Islet of Langerhans (tissue), 1 donor: Measurements from ENCODE around the gene UGGT2.
"Not testable (repeated sequence)": the region's sequence is repeated elsewhere in the genome, so short reads cannot be mapped to it uniquely, and the experiment has no call there.

Experiments
- FAIRE-seq: peaks from one replicate; lab custom pipeline; 2011; peaks lifted over from hg19 to GRCh38; lab: Jason Lieb, UNC

Gene UGGT2

GRCh38 chr13:96051491-96051890 is 1.7 kb downstream of the UGGT2 start:
- not testable (repeated sequence) for FAIRE-seq

GRCh38 chr13:96050955-96051354 is 2.2 kb downstream of the UGGT2 start:
- FAIRE-seq: not testable (repeated sequence)

DNA sequence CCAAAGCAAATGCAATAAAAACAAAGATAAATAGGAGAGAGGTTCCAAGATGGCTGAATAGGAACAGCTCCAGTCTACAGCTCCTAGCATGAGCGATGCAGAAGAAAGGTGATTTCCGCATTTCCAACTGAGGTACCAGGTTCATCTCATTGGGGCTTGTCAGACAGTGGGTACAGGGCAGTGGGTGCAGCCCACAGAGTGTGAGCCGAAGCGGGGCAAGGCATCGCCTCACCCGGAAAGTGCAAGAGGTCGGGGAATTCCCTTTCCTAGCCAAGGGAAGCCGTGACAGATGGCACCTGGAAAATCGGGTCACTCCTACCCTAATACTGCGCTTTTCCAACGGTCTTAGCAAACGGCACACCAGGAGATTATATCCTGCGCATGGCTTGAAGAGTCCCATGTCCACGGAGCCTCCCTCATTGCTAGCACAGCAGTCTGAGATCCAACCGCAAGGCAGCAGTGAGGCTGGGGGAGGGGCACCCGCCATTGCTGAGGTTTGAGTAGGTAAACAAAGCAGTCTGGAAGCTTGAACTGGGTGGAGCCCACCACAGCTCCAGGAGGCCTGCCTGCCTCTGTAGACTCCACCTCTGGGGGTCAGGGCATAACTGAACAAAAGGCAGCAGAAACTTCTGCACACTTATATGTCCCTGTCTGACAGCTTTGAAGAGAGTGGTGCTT is 6.6 kb downstream of the UGGT2 start:
- FAIRE-seq: not testable (repeated sequence)

- FAIRE-seq: no peak
Observed at GRCh38 chr13:96044238-96044637, 9.0 kb downstream of the UGGT2 start.

GRCh38 chr13:96041326-96042110 is 11.7 kb downstream of the UGGT2 start:
- FAIRE-seq: no peak

GRCh38 chr13:96036515-96036914 is 16.7 kb downstream of the UGGT2 start:
- no peak for FAIRE-seq

- no peak for FAIRE-seq
Observed at GRCh38 chr13:96034662-96035061, 18.5 kb downstream of the UGGT2 start.

GRCh38 chr13:96033220-96034015 is 19.8 kb downstream of the UGGT2 start:
- no peak for FAIRE-seq

GRCh38 chr13:96032717-96033116 is 20.5 kb downstream of the UGGT2 start:
- FAIRE-seq: no peak

DNA sequence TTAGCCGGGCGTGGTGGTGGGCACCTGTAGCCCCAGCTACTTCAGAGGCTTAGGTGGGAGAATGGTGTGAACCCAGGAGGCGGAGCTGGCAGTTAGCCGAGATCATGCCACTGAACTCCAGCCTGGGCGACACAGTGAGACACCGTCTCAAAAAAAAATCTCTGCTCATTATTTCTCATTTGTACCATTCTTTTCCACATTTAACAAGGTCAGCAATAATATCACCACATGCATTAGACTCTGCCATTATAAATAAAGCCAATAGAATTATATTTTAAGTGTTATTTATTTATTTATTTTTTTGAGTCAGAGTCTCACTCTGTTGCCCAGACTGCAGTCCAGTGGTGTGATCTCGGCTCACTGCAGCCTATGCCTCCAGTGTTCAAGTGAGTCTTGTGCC is 24.2 kb downstream of the UGGT2 start:
- FAIRE-seq: no peak

- FAIRE-seq: no peak
Observed at GRCh38 chr13:96027496-96027895, 25.7 kb downstream of the UGGT2 start.

DNA sequence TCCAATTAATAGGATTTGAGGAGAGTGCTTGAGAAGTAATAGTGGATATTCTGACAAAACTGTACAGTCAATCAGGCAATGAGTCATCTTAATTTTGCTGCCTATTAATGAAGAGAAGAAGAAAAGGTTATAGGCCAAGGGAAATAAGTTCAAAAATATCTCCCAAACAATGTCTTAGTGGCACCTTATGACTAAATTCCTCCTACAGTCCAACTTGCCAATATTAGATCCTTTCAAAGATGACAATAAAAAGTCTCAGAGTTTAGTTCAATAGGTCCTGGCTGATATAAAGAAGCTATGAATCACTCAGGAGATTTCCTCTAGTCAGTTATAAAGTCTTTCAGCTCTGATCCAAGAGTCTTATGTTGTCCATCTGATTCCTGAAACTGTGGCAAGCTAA is 27.9 kb downstream of the UGGT2 start:
- FAIRE-seq: no peak

DNA sequence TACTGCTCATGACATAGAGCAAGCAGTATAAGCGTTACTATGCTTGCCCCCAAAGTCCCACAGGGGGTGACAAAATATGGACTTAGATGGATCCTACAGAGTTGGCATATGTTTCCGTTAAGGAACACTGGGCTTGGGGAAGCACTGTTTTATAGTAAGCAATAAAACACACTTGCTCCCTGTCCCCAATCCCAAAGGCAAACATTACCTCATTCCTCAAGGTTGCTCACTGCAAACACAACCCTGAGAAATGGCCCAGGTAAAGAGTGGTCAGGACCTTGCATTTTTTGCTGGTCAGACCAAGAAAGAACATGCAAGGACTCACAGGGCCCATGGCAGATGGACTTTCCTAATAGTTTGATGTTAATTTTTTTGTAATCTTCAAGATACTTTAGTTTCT is 32.3 kb downstream of the UGGT2 start:
- FAIRE-seq: no peak

GRCh38 chr13:96020155-96020575 is 33.0 kb downstream of the UGGT2 start:
- FAIRE-seq: peak; percentile 99

GRCh38 chr13:96018135-96018534 is 35.1 kb downstream of the UGGT2 start:
- no peak for FAIRE-seq

GRCh38 chr13:96011291-96011872 is 41.8 kb downstream of the UGGT2 start:
- no peak for FAIRE-seq

DNA sequence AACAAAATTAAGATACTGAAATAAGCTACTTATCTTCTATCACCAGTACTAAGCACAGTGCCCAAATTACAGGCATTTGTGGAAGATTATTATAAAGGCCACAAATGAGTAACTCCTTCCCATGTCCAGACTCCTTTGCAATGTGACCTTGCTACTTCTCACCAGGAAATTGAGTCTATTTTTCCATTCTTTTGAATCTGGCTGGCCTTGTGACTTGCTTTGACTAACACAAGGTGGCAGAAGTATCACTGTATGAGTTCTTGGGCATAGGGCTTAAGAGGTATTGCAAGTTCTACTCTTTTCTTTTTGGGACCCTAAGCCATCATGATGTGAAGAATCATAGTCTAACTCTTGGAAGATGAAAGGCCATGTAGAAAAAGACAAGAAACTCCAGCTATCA is 49.9 kb downstream of the UGGT2 start:
- FAIRE-seq: no peak

DNA sequence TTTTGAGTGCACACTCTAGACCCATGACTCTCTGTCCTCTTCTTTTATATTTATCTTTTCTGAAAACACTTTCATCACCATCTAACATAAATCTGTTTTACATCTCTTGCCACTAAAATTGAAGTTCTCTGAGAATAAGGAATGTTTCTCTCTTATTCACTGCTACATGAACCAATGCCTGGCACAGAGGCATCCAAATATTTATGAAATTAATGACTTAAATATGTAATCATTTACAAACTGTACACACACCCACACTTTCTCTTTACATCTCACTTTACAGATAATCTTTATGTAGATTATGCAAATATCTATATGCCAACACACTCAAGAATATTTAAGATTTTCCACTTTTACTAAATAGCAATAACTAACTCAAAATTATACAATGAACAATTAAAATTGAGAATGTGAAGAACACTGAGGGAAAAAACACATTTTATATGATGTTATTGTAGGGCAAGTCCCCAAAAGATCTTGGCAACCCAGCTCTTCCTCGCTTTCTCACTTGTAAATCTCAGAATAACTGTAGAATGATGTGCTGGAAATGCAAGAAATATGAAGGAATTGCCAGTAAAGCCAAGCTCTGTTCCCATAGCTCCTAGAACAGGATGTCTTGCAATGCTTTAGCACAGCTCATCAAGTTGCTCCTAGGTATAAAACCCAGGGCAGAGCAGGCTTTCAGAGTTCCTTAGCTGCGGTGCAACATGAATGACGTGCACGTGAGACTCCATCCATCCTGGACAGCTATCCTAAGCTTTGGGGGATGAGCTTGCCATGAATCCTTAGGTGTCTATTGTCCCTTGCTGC is 50.7 kb downstream of the UGGT2 start:
- FAIRE-seq: no peak

DNA sequence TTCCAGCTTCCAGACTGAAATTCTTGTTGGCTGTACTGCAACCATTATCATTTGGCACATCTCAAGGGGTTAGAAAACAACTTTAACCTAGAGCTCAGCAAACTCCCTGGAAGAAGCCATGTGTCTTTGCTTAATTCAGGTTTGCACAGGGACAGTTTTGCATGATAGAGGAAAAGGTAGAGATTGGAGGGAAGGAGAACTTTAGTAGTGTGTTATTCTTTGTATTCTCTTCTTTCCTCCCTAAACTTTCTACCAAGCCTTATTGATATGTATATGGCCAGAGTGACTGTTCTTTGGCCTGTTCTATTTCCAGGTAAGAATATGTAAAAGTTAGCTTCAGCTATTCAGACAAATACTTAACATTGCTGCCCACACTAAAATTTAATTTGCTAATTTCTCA is 53.1 kb downstream of the UGGT2 start:
- no peak for FAIRE-seq

DNA sequence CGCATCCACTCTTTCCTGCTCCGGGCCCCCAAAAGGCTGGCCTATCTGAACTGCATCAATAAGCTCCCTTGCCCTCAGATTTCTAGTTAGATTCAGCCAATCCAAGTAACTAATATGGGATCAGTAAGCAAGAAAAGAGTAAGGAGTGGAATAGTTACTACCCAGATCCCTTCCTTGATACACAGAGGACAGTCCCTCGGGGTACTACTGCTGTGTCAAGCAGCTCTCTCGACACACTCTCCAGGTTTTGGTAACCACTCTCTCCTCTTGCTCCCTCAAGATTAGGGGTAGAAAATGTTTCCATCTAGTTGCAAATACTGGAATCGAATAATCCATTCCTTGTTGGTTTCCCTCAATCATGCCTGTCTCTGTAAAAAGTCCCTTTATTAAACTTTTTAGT is 65.4 kb downstream of the UGGT2 start:
- no peak for FAIRE-seq

DNA sequence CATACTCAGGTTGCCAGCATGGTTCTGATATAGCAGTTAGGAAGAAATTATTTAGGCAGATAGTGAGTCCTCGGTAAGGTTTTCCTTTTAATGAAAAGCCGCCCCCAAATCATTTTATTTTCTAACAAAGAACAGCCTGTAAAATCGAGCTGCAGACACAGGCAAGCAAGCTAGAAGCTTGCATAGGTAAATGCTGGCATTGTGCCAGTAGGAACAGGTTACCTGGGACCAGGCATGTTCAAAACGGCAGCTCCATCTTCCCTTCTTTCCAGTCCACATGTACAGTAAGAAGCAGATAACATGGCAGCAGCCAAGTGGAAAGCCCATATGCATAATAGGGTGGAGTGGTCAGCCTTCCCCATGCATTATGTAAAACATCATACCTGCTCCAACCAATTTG is 71.1 kb downstream of the UGGT2 start:
- FAIRE-seq: no peak

GRCh38 chr13:95972651-95973050 is 80.5 kb downstream of the UGGT2 start:
- not testable (repeated sequence) for FAIRE-seq
